Epithelial cell of esophagus (primary cell): ENCODE measurements around the gene GOLGA1.

ENCODE experiments used
- DNase-seq: peaks from one replicate; pipeline ENCODE4 v3.0.0; 2010; ENCODE audit warnings: low read depth
- H3K4me3 ChIP-seq: 2 replicates; pipeline ENCODE4 v1.5.1; 2011; ENCODE audit warnings: mild to moderate bottlenecking, low read length, control low read depth
- TF ChIP-seq, protein P1 (sequence below): IDR thresholded peaks from 2 replicates; pipeline ENCODE4 v1.5.1; 2011; ENCODE audit warnings: low read depth, mild to moderate bottlenecking, low read length, control low read depth, inconsistent platforms; ENCODE audit not compliant: insufficient read depth; ENCODE audit errors: missing control alignments

The GOLGA1 gene

DNA sequence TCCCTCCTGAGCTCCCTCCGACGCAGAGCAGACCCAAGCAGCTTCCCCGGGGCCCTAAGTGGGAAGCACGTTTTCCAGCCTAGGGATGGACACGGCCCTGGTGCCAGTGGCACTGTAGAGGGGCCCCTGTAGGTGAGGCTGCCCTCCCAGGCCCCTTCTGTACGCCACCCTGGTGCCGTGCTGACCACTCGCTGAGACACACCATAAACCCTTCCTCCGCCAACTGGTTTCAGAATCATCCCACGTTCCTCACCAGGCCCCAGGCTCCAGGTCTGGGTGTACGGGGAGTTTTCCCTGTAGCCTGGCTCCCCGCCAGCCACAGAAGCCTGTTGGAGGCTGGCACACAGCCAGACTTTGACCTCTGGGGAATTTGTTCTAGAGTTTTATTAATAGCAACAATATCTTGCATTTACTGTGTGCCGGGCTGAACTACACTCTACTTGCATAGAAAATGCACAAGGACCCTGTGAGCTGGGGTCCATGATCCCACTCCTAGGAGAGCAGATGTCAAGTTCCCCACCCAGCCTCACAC is 105.8 kb downstream of the GOLGA1 start:
- peak; percentile 76 for DNase-seq
- TF ChIP-seq, protein P1, sequence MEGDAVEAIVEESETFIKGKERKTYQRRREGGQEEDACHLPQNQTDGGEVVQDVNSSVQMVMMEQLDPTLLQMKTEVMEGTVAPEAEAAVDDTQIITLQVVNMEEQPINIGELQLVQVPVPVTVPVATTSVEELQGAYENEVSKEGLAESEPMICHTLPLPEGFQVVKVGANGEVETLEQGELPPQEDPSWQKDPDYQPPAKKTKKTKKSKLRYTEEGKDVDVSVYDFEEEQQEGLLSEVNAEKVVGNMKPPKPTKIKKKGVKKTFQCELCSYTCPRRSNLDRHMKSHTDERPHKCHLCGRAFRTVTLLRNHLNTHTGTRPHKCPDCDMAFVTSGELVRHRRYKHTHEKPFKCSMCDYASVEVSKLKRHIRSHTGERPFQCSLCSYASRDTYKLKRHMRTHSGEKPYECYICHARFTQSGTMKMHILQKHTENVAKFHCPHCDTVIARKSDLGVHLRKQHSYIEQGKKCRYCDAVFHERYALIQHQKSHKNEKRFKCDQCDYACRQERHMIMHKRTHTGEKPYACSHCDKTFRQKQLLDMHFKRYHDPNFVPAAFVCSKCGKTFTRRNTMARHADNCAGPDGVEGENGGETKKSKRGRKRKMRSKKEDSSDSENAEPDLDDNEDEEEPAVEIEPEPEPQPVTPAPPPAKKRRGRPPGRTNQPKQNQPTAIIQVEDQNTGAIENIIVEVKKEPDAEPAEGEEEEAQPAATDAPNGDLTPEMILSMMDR, result no peak

DNA sequence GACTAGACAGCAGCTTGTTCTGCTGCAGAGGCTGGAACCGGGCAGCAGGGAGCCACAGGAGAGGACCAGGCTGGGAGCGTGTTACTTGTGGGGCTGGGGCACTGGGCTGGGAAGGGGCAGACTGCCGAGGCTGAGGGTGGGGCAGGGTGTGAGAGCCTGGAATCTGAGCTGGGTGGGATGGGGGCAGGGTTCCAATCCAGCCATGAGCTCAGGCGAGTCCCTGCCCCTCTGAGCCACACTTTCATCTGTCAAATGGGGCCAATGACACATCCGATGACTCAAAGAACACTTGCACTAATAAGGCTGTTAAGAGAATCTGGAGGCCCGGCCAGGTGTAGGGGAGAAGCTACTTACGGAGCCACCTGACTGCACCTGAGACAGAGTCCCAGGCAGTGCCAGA is 106.3 kb downstream of the GOLGA1 start:
- DNase-seq, result peak; percentile 98
- TF ChIP-seq, protein P1, result no peak
- no peak overlapping the region for H3K4me3 ChIP-seq

More for the DNA sequence above, 105.8 kb downstream of the GOLGA1 start:
- no peak overlapping the region for H3K4me3 ChIP-seq

DNA sequence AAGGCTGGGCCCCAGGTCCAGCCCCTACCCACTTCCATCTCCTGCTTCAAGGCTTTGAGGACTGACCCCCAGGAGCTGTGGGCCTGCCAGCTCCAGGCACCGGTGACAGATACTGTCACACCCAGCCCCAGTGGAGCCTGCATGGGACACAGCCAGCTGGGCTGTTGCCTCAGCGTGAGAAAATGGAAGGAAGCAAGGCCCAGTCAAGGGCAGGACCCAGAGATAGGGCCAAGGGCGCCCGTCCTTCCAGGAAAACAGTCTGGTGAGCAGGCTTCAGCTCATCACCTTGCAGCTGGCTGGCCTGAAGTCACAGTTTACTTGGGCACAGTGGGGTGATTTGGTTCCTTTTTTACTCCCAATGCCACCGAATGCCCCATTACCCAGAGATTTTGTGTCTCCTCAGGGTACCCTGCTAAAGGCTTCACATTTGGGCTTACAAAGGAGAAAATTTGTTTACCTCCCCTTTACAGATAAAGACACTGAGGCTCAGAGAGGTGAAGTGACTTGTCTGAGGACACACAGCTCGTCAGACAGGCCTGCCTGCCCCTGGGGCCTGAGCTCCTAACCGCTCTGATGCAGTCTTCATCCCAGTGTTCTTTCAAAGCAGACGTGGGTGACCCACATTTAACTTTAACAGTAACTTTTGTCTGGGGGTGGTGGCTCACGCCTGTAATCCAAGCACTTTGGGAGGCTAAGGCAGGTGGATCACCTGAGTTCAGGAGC is 109.1 kb downstream of the GOLGA1 start:
- DNase-seq, result no peak
- H3K4me3 ChIP-seq, result no peak overlapping the region
- TF ChIP-seq, protein P1, result no peak

DNA sequence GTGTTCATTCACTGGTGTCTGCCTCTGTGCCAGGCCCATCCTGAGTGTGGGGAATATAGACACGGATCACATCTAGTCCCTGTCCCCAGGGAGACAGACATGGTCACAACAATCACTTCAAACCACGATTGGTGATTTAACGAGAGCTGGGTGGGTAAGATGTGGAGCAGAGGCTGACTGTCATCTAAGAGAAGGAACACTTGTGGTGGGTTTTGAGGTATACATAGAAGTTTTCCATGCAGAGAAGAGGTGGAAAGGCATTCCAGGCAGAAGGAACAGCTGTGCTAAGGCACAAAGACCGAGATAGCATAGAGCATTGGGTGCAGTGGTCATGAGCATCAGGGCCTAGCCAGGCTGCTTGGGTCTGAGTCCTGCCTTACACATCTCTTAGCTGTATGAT is 110.3 kb downstream of the GOLGA1 start:
- TF ChIP-seq, protein P1, result no peak
- DNase-seq, result no peak
- no peak overlapping the region for H3K4me3 ChIP-seq

DNA sequence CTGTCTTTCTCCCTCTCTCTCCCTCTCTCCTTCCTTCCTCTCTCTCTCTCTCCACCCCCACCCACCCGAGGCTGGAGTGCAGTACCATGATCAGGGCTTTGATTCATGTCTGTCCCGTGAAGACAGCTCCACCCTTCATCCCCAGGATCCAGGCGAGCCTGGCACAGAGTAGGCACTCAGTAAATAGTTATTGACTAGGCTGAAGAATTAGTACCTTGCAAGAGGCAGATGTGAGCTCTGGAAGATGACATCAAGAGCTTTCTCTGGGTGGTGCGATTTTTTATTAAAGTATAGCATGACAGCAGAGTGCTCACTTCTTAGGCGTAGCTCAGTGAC is 111.6 kb downstream of the GOLGA1 start:
- TF ChIP-seq, protein P1, result no peak
- H3K4me3 ChIP-seq, result no peak overlapping the region
- no peak for DNase-seq

DNA sequence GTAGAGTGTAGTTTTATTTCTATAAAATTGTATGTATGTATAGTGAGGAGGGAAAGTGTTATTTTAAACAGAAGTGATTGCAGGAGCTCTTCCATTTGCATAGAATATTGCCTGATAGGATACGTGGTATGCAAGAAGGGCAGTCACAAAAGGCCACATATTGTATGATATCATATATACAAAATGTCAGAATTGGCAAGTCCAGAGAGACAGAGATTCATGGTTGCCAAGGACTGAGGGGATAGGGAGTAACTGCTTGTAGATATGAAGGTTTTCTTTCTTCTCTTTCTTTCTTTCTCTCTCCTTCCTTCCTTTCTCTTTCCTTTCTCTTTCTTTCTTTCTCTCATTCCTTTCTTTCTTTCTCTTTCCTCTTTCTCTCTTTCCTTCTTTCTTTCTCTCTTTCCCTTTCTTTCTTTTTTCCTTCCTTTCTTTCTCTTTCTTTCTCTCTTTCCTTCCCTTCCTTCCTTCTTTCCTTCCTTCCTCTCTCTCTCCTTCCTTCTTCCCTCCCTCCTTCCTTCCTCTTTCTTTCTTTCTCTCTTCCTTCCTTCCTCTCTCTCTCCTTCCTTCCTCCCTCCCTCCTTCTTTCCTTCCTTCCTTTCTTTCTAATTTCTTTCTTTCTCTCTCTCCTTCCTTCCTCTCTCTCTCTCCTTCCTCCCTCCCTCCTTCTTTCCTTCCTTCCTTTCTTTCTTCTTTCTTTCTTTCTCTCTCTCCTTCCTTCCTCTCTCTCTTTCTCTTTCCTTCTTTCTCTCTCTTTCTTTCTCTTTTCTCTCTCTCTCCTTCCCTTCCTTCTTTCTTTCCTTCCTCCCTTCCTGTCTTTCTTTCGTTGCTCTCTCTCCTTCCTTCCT is 112.2 kb downstream of the GOLGA1 start:
- TF ChIP-seq, protein P1, result no peak
- H3K4me3 ChIP-seq, result no peak overlapping the region
- no peak for DNase-seq
